Neural progenitor cell (in vitro differentiated cells): ENCODE data around the gene EPGN. TPM values are rescaled to one million over a fixed set of nuclear protein-coding genes. Genes with fewer than 3 reads are reported as not detected.

Experiments used
- DNase-seq: peaks from one replicate; pipeline ENCODE4 v3.0.0-alpha.2; 2016; ENCODE audit warnings: low spot score
- H2AFZ ChIP-seq: fragments of 200-600 bp; sonication (generic); replicated peaks from 2 replicates; pipeline ENCODE4 v1.6.1; 2016; ENCODE audit warnings: antibody characterized with exemption
- H3F3A ChIP-seq: fragments of 200-600 bp; sonication (generic); 2 replicates; pipeline ENCODE4 v1.6.1; 2016; ENCODE audit warnings: antibody characterized with exemption, low read depth
- H3K27ac ChIP-seq: fragments of 200-600 bp; sonication (generic); 2 replicates; pipeline ENCODE4 v1.5.1; 2016; ENCODE audit warnings: mild to moderate bottlenecking
- H3K27me3 ChIP-seq: fragments of 200-600 bp; sonication (generic); 2 replicates; pipeline ENCODE4 v1.6.1; 2016; ENCODE audit warnings: mild to moderate bottlenecking, moderate library complexity
- H3K36me3 ChIP-seq: fragments of 200-600 bp; sonication (generic); 2 replicates; pipeline ENCODE4 v1.5.1; 2016
- H3K4me1 ChIP-seq: fragments of 200-600 bp; sonication (generic); 2 replicates; pipeline ENCODE4 v1.6.1; 2016; ENCODE audit warnings: mixed run types
- H3K4me2 ChIP-seq: fragments of 200-600 bp; sonication (generic); 2 replicates; pipeline ENCODE4 v1.6.1; 2016
- H3K4me3 ChIP-seq: fragments of 200-600 bp; sonication (generic); 2 replicates; pipeline ENCODE4 v1.5.1; 2016
- H3K79me2 ChIP-seq: fragments of 200-600 bp; sonication (generic); 2 replicates; pipeline ENCODE4 v1.6.1; 2016; ENCODE audit warnings: low read depth
- H3K9ac ChIP-seq: fragments of 200-600 bp; sonication (generic); 2 replicates; pipeline ENCODE4 v1.6.1; 2016
- H3K9me3 ChIP-seq: fragments of 200-600 bp; sonication (generic); 2 replicates; pipeline ENCODE4 v1.5.1; 2016; ENCODE audit warnings: low read depth
- H4K20me1 ChIP-seq: fragments of 200-600 bp; sonication (generic); 2 replicates; pipeline ENCODE4 v1.6.1; 2016; ENCODE audit warnings: low read depth
- H3K27ac Mint-ChIP-seq: 3 replicates; pipeline ENCODE4 v1.8.0; 2021; ENCODE audit warnings: mixed read lengths
- H3K27me3 Mint-ChIP-seq: 2 replicates; pipeline ENCODE4 v1.8.0; 2022; ENCODE audit warnings: low read depth, mild to moderate bottlenecking, inconsistent platforms, moderate library complexity, mixed read lengths; ENCODE audit not compliant: insufficient read depth
- H3K36me3 Mint-ChIP-seq: 3 replicates; pipeline ENCODE4 v1.8.0; 2021; ENCODE audit warnings: mixed read lengths
- H3K4me1 Mint-ChIP-seq: 3 replicates; pipeline ENCODE4 v1.8.0; 2021; ENCODE audit warnings: mixed read lengths
- H3K4me3 Mint-ChIP-seq: 3 replicates; pipeline ENCODE4 v1.8.0; 2021; ENCODE audit warnings: mild to moderate bottlenecking, moderate library complexity, mixed read lengths
- H3K9me3 Mint-ChIP-seq: 3 replicates; pipeline ENCODE4 v1.8.0; 2020; ENCODE audit warnings: mixed read lengths
- CTCF ChIP-seq: fragments of 200-600 bp; sonication (generic); IDR thresholded peaks from 2 replicates; pipeline ENCODE4 v1.5.1; 2017; ENCODE audit warnings: antibody characterized with exemption, mild to moderate bottlenecking
- EZH2 ChIP-seq: fragments of 200-600 bp; sonication (generic); IDR thresholded peaks from 2 replicates; pipeline ENCODE4 v1.6.1; 2017; ENCODE audit warnings: antibody characterized with exemption, mild to moderate bottlenecking, moderate library complexity
- EZH2phosphoT487 ChIP-seq: fragments of 200-600 bp; sonication (generic); IDR thresholded peaks from 2 replicates; pipeline ENCODE4 v1.6.1; 2017; ENCODE audit warnings: antibody characterized with exemption
- total RNA-seq: library from RNA; depleted of rRNA; stranded (reverse); fragments of >200 nt; gene quantifications from 2 replicates; pipeline ENCODE4 v1.2.3, GENCODE V29; 2015; ENCODE audit warnings: low replicate concordance

Gene EPGN
- total RNA-seq, 1 donor from 2014 or later: not detected

- Histone ChIP-seq H3K4me3 (no peak overlapping the region), H3K4me2 (no peak overlapping the region), H3K27me3 (no peaks in the 10 kb centered on the region), H3K4me1 (no peaks in the 10 kb centered on the region), H3K27ac (no peak overlapping the region), H4K20me1 (no peaks in the 10 kb centered on the region), H2AFZ (no peak overlapping the region), H3K36me3 (no peaks in the 10 kb centered on the region), H3K9ac (no peak overlapping the region), H3F3A (no peaks in the 10 kb centered on the region), H3K79me2 (no peaks in the 10 kb centered on the region), H3K9me3 (no peaks in the 10 kb centered on the region)
- no peaks in the 10 kb centered on the region for H3K36me3 Mint-ChIP-seq
- TF ChIP-seq EZH2phosphoT487: no peak
- no peak for TF ChIP-seq EZH2
- TF ChIP-seq CTCF: no peak
- no peak overlapping the region for H3K4me3 Mint-ChIP-seq
- H3K9me3 Mint-ChIP-seq: no peaks in the 10 kb centered on the region
- H3K27me3 Mint-ChIP-seq: no peaks in the 10 kb centered on the region
- no peak overlapping the region for H3K27ac Mint-ChIP-seq
- DNase-seq: no peak
- no peaks in the 10 kb centered on the region for H3K4me1 Mint-ChIP-seq
These were observed 45.7 kb upstream of the EPGN start for GRCh38 chr4:74262522-74262921.

GRCh38 chr4:74263551-74263950 is 44.7 kb upstream of the EPGN start:
- no peak overlapping the region for H3K27ac ChIP-seq
- no peaks in the 10 kb centered on the region for H3K4me1 Mint-ChIP-seq
- no peak overlapping the region for H3K4me3 Mint-ChIP-seq
- no peak overlapping the region for H3K9ac ChIP-seq
- H3K9me3 ChIP-seq: no peaks in the 10 kb centered on the region
- no peaks in the 10 kb centered on the region for H3K4me1 ChIP-seq
- H3K36me3 Mint-ChIP-seq: no peaks in the 10 kb centered on the region
- no peak for DNase-seq
- no peak overlapping the region for H3K4me3 ChIP-seq
- H3K27me3 Mint-ChIP-seq: no peaks in the 10 kb centered on the region
- H4K20me1 ChIP-seq: no peaks in the 10 kb centered on the region
- TF ChIP-seq EZH2phosphoT487 (no peak), EZH2 (no peak), CTCF (no peak)
- no peaks in the 10 kb centered on the region for H3F3A ChIP-seq
- no peak overlapping the region for H3K4me2 ChIP-seq
- no peak overlapping the region for H2AFZ ChIP-seq
- H3K36me3 ChIP-seq: no peaks in the 10 kb centered on the region
- no peaks in the 10 kb centered on the region for H3K27me3 ChIP-seq
- no peaks in the 10 kb centered on the region for H3K9me3 Mint-ChIP-seq
- no peak overlapping the region for H3K27ac Mint-ChIP-seq
- H3K79me2 ChIP-seq: no peaks in the 10 kb centered on the region

GRCh38 chr4:74266081-74266480 is 42.2 kb upstream of the EPGN start:
- H3K27ac ChIP-seq: no peak overlapping the region
- no peaks in the 10 kb centered on the region for H3K27me3 ChIP-seq
- H3K9me3 ChIP-seq: no peaks in the 10 kb centered on the region
- no peaks in the 10 kb centered on the region for H3K4me1 ChIP-seq
- Mint-ChIP-seq H3K36me3 (no peaks in the 10 kb centered on the region), H3K9me3 (no peaks in the 10 kb centered on the region), H3K4me3 (no peak overlapping the region), H3K27me3 (no peaks in the 10 kb centered on the region), H3K27ac (no peak overlapping the region), H3K4me1 (no peaks in the 10 kb centered on the region)
- no peaks in the 10 kb centered on the region for H4K20me1 ChIP-seq
- no peaks in the 10 kb centered on the region for H3K36me3 ChIP-seq
- H3F3A ChIP-seq: no peaks in the 10 kb centered on the region
- no peak overlapping the region for H3K9ac ChIP-seq
- H3K4me3 ChIP-seq: no peak overlapping the region
- H3K4me2 ChIP-seq: no peak overlapping the region
- TF ChIP-seq EZH2 (no peak), CTCF (no peak), EZH2phosphoT487 (no peak)
- H2AFZ ChIP-seq: no peak overlapping the region
- H3K79me2 ChIP-seq: no peaks in the 10 kb centered on the region
- DNase-seq: no peak
